ENCODE results near the gene OR4D10. TPM values are rescaled to one million over a fixed set of nuclear protein-coding genes. Genes with fewer than 3 reads are reported as not detected.

The OR4D10 gene
- total and polyA plus RNA-seq, 2 of the 8 experiments (the other 6 are each of a cell fraction or from before 2014, with no cell fraction given) = not detected

DNA sequence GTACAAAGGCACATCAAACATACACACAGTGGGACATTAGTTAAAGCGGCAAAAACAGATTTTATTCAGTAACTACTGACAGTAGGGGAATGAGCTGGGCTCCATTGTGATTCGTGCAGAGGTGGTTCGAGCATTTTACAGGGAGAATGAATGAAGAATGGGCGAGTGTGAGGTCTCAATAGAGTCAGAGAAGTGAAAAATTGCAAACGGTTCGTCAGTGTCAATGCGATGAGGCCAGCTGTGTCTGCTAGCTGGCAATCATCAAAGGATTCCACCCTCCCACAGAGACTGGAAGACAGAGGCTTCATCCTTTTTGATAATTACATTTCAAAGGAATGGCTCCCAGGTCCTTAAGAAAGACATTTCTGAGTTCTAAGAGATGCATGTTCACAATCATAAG lies 55.6 kb downstream of the OR4D10 start:
- Histone ChIP-seq H2BK20ac (ENCODE audit: low read length) (no peak overlapping the region), H2BK5ac (ENCODE audit: low read depth, low read length) (no peak overlapping the region), H4K91ac (replicated peaks; ENCODE audit: insufficient read length, low read length) (no peak overlapping the region), H3K4me1 (replicated peaks in 1 of 4; ENCODE audit: control insufficient read depth in 3 of 4, insufficient read depth in 4 of 4, low read length in 3 of 4) (peaks cover 4 to 16% (median 12%) of the 10 kb centered on the region in 4 experiments; a peak in 4 of 7 replicates), H4K8ac (ENCODE audit: extremely low read depth, insufficient read depth, low read length) (no peak overlapping the region), H2BK15ac (ENCODE audit: low read length) (no peak overlapping the region), H3K36me3 (ENCODE audit: control insufficient read depth in 2 of 4, insufficient read depth in 4 of 4, low read length in 3 of 4) (no peaks in the 10 kb centered on the region), H3K14ac (ENCODE audit: insufficient read length) (no peak overlapping the region), H3K23me2 (ENCODE audit: low read depth, low read length) (no peaks in the 10 kb centered on the region), H2AFZ (ENCODE audit: low read length) (peak overlapping the region; percentile 14; the same call in 1 of the 2 replicates), H2BK12ac (ENCODE audit: low read depth, low read length) (no peak overlapping the region), H3K56ac (replicated peaks; ENCODE audit: insufficient read length, low read depth, low read length) (no peak overlapping the region), H3K18ac (ENCODE audit: extremely low read depth, low read length) (no peak overlapping the region), H2AK5ac (ENCODE audit: low read depth, low read length) (no peak overlapping the region), H3K9me3 (ENCODE audit: insufficient read depth in 2 of 2, low read depth in 1 of 2, low read length in 1 of 2) (no peaks in the 10 kb centered on the region), H4K5ac (ENCODE audit: insufficient read length, low read depth, low read length) (no peak overlapping the region), H3K27ac (ENCODE audit: low read depth, low read length) (no peak overlapping the region), H3K79me2 (ENCODE audit: control insufficient read depth in 1 of 2, insufficient read depth in 2 of 2, low read length in 2 of 2) (no peaks in the 10 kb centered on the region), H2BK120ac (replicated peaks; ENCODE audit: low read depth, low read length) (no peak overlapping the region), H3K23ac (ENCODE audit: insufficient read length) (no peak overlapping the region), H3K9ac (replicated peaks in 1 of 4; ENCODE audit: extremely low read depth in 1 of 4, low read depth in 3 of 4, low read length in 3 of 4) (no peak overlapping the region), H3K27me3 (replicated peaks in 1 of 4; ENCODE audit: control insufficient read depth in 3 of 4, extremely low read depth in 1 of 4, insufficient read depth in 3 of 4, low read length in 3 of 4) (no peaks in the 10 kb centered on the region), H4K20me1 (replicated peaks in 1 of 2; ENCODE audit: control insufficient read depth in 1 of 2, insufficient read depth in 2 of 2, low read length in 2 of 2) (no peaks in the 10 kb centered on the region), H3K4me2 (ENCODE audit: insufficient read depth in 1 of 2, low read depth in 2 of 2, low read length in 2 of 2) (peak overlapping the region; percentile 24 to 44; a peak in 2 of 4 replicates), H3K4me3 (ENCODE audit: extremely low read depth in 1 of 4, insufficient read depth in 2 of 4, low read depth in 3 of 4, low read length in 4 of 4) (no peak overlapping the region), H3K4ac (replicated peaks; ENCODE audit: insufficient read length, low read depth, low read length) (no peak overlapping the region), H3K79me1 (ENCODE audit: low read depth, low read length) (no peaks in the 10 kb centered on the region)
- FAIRE-seq (peak; percentile 72), DNase-seq (ENCODE audit: low read depth in 1 of 2, low spot score in 2 of 2) (no peak)
- POLR2A ChIA-PET (ENCODE audit: partially characterized antibody) = no interaction called here
- CTCF ChIA-PET (ENCODE audit: partially characterized antibody) = interaction anchor here (1.1 to 2.1 kb wide), 4 partner anchors 8 to 226 kb away, joined by 3 to 8 read pairs (median 3); partner anchors contain the start of gene STX3
- WGBS, 2 experiments (ENCODE audit: extremely low coverage in 1 of 2, insufficient coverage in 1 of 2, insufficient read length in 1 of 2, insufficient replicate concordance in 2 of 2, low coverage in 1 of 2, low lambda C conversion rate in 2 of 2, missing lambda C conversion rate in 1 of 2) = 54% methylated on average over 7 of the region's 7 CpGs; no CpG with 5 or more reads in 1 of the 2 experiments
- no peak for TF ChIP-seq RFX5 (IDR thresholded peaks at IDR 0.05; ENCODE audit: borderline replicate concordance, low read depth, low read length)
- no peak for TF ChIP-seq BACH1 (IDR thresholded peaks at IDR 0.05; ENCODE audit: low read length)
- no peak for TF ChIP-seq YY1 (IDR thresholded peaks at IDR 0.05; ENCODE audit: low read depth, low read length)
- TF ChIP-seq ATF2 (IDR thresholded peaks at IDR 0.05; ENCODE audit: low read length) = no peak
- TF ChIP-seq, protein P1, sequence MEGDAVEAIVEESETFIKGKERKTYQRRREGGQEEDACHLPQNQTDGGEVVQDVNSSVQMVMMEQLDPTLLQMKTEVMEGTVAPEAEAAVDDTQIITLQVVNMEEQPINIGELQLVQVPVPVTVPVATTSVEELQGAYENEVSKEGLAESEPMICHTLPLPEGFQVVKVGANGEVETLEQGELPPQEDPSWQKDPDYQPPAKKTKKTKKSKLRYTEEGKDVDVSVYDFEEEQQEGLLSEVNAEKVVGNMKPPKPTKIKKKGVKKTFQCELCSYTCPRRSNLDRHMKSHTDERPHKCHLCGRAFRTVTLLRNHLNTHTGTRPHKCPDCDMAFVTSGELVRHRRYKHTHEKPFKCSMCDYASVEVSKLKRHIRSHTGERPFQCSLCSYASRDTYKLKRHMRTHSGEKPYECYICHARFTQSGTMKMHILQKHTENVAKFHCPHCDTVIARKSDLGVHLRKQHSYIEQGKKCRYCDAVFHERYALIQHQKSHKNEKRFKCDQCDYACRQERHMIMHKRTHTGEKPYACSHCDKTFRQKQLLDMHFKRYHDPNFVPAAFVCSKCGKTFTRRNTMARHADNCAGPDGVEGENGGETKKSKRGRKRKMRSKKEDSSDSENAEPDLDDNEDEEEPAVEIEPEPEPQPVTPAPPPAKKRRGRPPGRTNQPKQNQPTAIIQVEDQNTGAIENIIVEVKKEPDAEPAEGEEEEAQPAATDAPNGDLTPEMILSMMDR (IDR thresholded peaks at IDR 0.05; ENCODE audit: control extremely low read depth in 1 of 3, insufficient read depth in 1 of 3, low read depth in 1 of 3, low read length in 3 of 3) = no peak
- TF ChIP-seq TCF12 (IDR thresholded peaks at IDR 0.05; ENCODE audit: low read depth, low read length) = no peak
- TF ChIP-seq MAFK (IDR thresholded peaks at IDR 0.05; ENCODE audit: low read depth, low read length) = no peak
- no peak for TF ChIP-seq POLR2AphosphoS5 (IDR thresholded peaks at IDR 0.05; ENCODE audit: low read depth, low read length)
- TF ChIP-seq RAD21 (IDR thresholded peaks at IDR 0.05 in 1 of 2, conservative IDR thresholded peaks at IDR 0.05 in 1 of 2; ENCODE audit: low read depth in 2 of 2, low read length in 2 of 2) = no peak
- TF ChIP-seq EGR1 (IDR thresholded peaks at IDR 0.05; ENCODE audit: borderline replicate concordance, low read depth, low read length) = no peak
